Activated CD4-positive, alpha-beta T cell treated with anti-CD3 and anti-CD28 coated beads for 36 hours (primary cell): ENCODE data around the gene DAW1. TPM values are rescaled to one million over a fixed set of nuclear protein-coding genes. Genes with fewer than 3 reads are reported as not detected.

Experiments
- ATAC-seq: fragments of 200-7000 bp; cut with Tn5 transposase; one replicate; pipeline ENCODE4 v1.10.0; 2021; ENCODE audit warnings: mild to moderate bottlenecking, moderate library complexity
- CTCF ChIA-PET: fragments of 350-600 bp; sonication (Branson Sonifier 250); formaldehyde crosslinking; loops from one replicate; lab custom pipeline; 2021; ENCODE audit warnings: antibody characterized with exemption; lab: Charles Lee
- POLR2A ChIA-PET: fragments of 350-600 bp; sonication (Branson Sonifier 250); formaldehyde crosslinking; loops from one replicate; lab custom pipeline; 2021; ENCODE audit warnings: antibody characterized with exemption, inconsistent platforms; lab: Charles Lee
- DNase-seq: peaks from one replicate; pipeline ENCODE4 v3.0.0-alpha.2; 2020
- H3K27ac Mint-ChIP-seq: one replicate; pipeline ENCODE4 v1.8.0; 2021; ENCODE audit warnings: mixed read lengths
- H3K27me3 Mint-ChIP-seq: one replicate; pipeline ENCODE4 v1.8.0; 2021; ENCODE audit warnings: mixed read lengths
- H3K36me3 Mint-ChIP-seq: one replicate; pipeline ENCODE4 v1.8.0; 2021; ENCODE audit warnings: low read depth, mixed read lengths
- H3K4me1 Mint-ChIP-seq: one replicate; pipeline ENCODE4 v1.8.0; 2021; ENCODE audit warnings: mixed read lengths
- H3K4me3 Mint-ChIP-seq: one replicate; pipeline ENCODE4 v1.8.0; 2021; ENCODE audit warnings: mild to moderate bottlenecking, moderate library complexity, mixed read lengths
- H3K9me3 Mint-ChIP-seq: one replicate; pipeline ENCODE4 v1.8.0; 2021; ENCODE audit warnings: low read depth, mixed read lengths
- intact Hi-C, 2 experiments: fragments of 100-400 bp; cut with DNase I in 1 of 2; cut with micrococcal nuclease in 1 of 2; formaldehyde crosslinking; loops; one replicate each; pipeline versions ENCODE4 v1.14.2 to v1.15.1; 2022 to 2024; cut with DNase I, micrococcal nuclease
- total RNA-seq, 2 experiments: library from RNA; stranded (reverse); gene quantifications; one replicate each; pipeline ENCODE4 v1.2.3, GENCODE V29; 2021

DAW1 gene
- total RNA-seq, 2 experiments from 2014 or later, result not detected

DNA sequence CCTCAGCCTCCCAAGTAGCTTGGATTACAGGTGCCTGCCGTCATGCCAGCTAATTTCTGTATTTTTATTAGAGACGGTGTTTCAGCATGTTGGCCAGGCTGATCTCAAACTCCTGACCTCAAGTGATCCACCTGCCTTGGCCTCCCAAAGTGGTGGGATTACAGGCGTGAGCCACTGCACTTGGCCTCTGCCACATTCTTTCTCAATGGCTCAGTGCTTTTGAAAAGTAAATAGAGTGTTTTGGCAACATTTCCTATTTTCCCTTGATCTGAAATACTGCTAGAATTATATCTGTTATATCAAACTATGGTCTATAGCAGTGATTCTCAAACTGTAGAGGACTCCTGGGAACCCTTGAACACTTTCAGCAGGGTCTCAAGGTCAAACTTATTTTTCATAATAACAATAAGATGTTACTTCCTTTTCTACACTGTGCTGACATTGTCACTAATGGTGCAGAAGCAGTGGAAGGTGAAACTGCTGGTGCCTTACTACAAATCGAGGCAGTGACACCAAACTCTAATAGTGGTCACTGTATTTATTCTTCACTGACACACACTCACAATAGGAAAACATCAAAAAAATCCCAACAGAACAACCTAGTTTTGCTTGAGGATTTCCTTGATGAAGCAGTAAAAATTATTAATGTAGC, 10.6 kb downstream of the DAW1 start:
- peaks cover 6% of the 10 kb centered on the region for H3K27me3 Mint-ChIP-seq
- POLR2A ChIA-PET, result no interaction called here
- CTCF ChIA-PET, result no interaction called here
- no peak for ATAC-seq
- no peak overlapping the region for H3K4me3 Mint-ChIP-seq
- H3K36me3 Mint-ChIP-seq, result no peaks in the 10 kb centered on the region
- no peaks in the 10 kb centered on the region for H3K9me3 Mint-ChIP-seq
- H3K27ac Mint-ChIP-seq, result no peak overlapping the region
- no peak for DNase-seq
- H3K4me1 Mint-ChIP-seq, result no peaks in the 10 kb centered on the region
- intact Hi-C loops, result loop anchor here in 1 of 2 experiments (5.0 kb wide), 1 partner anchor 225 kb away; no protein-coding TSS in a partner anchor

DNA sequence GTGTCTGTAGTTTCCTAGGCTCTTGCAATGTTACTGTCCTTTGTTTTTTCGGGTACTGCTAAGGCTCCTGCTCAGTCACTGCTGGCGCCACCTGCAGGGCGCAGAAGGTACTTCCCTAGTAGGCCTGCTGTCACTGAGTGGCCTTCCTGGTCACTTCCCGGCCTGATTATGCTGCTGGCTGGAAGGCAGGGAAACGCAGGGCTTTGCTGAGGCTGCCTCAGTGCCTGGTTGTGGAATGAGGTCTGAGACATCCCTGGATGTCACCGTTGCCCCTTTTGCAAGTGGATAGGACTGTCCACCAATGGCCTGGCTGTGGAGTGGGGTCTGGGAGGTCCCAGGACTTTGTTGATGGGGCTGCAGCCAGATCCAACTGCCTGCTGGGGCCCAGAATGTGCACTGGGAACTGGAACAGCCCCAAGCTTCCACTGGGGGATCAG, 13.1 kb downstream of the DAW1 start:
- H3K36me3 Mint-ChIP-seq, result no peaks in the 10 kb centered on the region
- no peaks in the 10 kb centered on the region for H3K4me1 Mint-ChIP-seq
- ATAC-seq (peak; percentile 81), DNase-seq (peak; percentile 80)
- H3K27ac Mint-ChIP-seq, result no peak overlapping the region
- no peak overlapping the region for H3K4me3 Mint-ChIP-seq
- ChIA-PET CTCF (interaction anchor here (0.6 to 1.1 kb wide), 2 partner anchors 13 to 89 kb away, joined by 3 to 4 read pairs; no protein-coding TSS in a partner anchor), POLR2A (no interaction called here)
- peaks cover 8% of the 10 kb centered on the region for H3K27me3 Mint-ChIP-seq
- H3K9me3 Mint-ChIP-seq, result no peaks in the 10 kb centered on the region
- intact Hi-C loops, result loop anchor here (1.0 to 5.0 kb wide), 3 partner anchors 226 to 754 kb away; no protein-coding TSS in a partner anchor

DNA sequence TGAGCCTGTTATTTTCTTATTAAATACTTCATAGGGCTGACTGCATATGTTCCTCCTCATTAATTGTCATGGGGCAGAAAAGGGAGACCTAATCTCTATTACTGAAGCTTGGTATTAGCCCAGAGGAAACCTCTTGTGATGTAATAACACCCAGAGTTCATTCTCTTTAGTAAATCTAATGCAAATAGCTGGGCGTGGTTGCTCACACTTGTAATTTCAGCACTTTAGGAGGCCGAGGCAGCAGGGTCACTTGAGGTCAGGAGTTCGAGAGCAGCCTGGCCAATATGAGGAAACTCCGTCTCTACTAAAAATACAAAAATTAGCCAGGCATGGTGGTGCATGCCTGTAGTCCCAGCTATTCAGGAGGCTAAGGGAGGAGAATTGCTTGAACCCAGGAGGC, 14.7 kb downstream of the DAW1 start:
- Mint-ChIP-seq H3K27ac (no peak overlapping the region), H3K36me3 (no peaks in the 10 kb centered on the region), H3K4me3 (no peak overlapping the region), H3K4me1 (no peaks in the 10 kb centered on the region), H3K27me3 (peaks cover 6% of the 10 kb centered on the region), H3K9me3 (no peaks in the 10 kb centered on the region)
- ATAC-seq (no peak), DNase-seq (no peak)
- ChIA-PET CTCF (interaction anchor here (0.6 to 1.5 kb wide), 3 partner anchors 12 to 551 kb away, joined by 3 to 6 read pairs (median 4); no protein-coding TSS in a partner anchor), POLR2A (no interaction called here)
- intact Hi-C loops, result no loop called here

DNA sequence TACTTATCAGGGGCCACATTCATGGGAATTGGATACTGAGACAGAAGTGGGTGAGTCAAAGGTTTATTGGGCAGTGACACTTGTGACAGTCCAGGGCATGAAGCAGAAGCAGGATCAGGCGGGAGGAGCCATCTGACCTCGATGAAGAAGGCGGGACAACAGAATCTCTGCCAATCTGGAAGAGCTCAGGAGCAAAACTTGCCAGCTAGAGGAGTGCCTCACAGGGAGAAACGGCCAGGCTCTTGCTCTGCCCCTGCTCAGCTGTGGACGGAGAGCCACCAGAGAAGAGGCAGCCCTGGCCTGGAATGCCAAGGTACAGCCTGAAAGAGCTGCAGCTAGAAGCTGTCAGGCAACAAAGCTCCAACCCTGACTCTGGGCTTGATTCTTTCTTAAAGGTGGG, 16.9 kb downstream of the DAW1 start:
- no peak overlapping the region for H3K4me3 Mint-ChIP-seq
- no peaks in the 10 kb centered on the region for H3K36me3 Mint-ChIP-seq
- H3K9me3 Mint-ChIP-seq, result no peaks in the 10 kb centered on the region
- H3K27ac Mint-ChIP-seq, result no peak overlapping the region
- ChIA-PET CTCF (interaction anchor here (1.1 to 1.3 kb wide), 4 partner anchors 9 to 230 kb away, joined by 3 to 5 read pairs (median 4); partner anchors contain the start of gene SCYGR5), POLR2A (interaction anchor here (0.6 kb wide), 1 partner anchor 8 kb away, joined by 4 read pairs; no protein-coding TSS in a partner anchor)
- DNase-seq, result no peak
- intact Hi-C loops, result loop anchor here in 1 of 2 experiments (2.0 kb wide), 1 partner anchor 769 kb away; no protein-coding TSS in a partner anchor
- H3K4me1 Mint-ChIP-seq, result no peaks in the 10 kb centered on the region
- H3K27me3 Mint-ChIP-seq, result peaks cover 8% of the 10 kb centered on the region
- ATAC-seq, result no peak

DNA sequence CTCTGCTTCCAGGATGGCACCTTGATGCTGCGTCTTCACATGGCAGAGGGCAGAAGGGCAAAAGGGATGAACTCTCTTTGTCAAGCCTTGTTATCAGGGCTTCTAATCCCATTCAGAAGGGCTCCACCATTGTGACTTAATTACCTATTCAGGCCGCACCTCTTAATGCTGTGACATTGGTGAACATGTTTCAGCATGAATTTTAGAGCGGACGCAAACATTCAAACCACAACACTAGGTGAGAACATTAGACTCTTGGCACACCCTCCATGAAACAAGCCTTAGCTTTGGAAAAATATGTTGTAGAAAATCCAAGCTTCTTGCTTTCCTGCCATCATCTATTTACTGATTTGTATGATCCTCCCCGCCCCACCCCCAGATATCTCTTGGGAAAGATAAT, 17.9 kb downstream of the DAW1 start:
- Mint-ChIP-seq H3K27ac (no peak overlapping the region), H3K4me3 (no peak overlapping the region), H3K4me1 (no peaks in the 10 kb centered on the region), H3K9me3 (no peaks in the 10 kb centered on the region), H3K36me3 (no peaks in the 10 kb centered on the region), H3K27me3 (peaks cover 7% of the 10 kb centered on the region)
- POLR2A ChIA-PET, result no interaction called here
- DNase-seq (no peak), ATAC-seq (no peak)
- intact Hi-C loops, result loop anchor here in 1 of 2 experiments (2.0 kb wide), 1 partner anchor 767 kb away; no protein-coding TSS in a partner anchor
- CTCF ChIA-PET, result interaction anchor here (0.6 to 2.5 kb wide), 13 partner anchors 8 to 1698 kb away, joined by 3 to 27 read pairs (median 5); partner anchors contain the start of gene SCYGR5

DNA sequence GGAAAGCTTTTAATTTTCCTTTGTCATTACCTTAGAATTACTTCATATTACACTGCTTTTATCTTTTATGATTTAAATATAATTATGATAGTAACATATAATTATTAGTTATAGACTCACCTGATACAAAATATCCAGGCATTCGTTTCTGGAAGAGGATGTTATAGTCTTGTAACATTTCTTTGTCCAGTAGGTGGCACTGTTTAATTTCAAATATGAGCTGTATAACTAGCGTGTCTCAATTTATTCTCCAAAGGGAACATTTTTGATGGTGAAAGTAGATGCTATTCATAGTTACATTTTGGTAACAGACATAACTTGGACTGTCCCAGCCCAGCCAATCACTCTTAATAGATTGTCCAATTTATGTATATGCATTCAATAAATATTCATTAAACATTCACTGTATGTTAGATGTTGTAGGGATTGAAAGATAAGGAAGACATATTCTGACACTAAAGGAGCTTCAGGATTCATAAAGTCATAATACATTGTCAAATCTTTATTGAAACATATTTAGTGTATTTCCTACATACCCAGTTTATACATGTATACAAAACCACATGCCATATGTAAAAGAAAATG, 19.2 kb downstream of the DAW1 start:
- Mint-ChIP-seq H3K36me3 (no peaks in the 10 kb centered on the region), H3K9me3 (no peaks in the 10 kb centered on the region), H3K4me1 (no peaks in the 10 kb centered on the region), H3K27me3 (peaks cover 9% of the 10 kb centered on the region), H3K27ac (no peak overlapping the region), H3K4me3 (no peak overlapping the region)
- no peak for ATAC-seq
- CTCF ChIA-PET, result interaction anchor here (0.6 to 2.5 kb wide), 22 partner anchors 10 to 1383 kb away, joined by 3 to 27 read pairs (median 6); no protein-coding TSS in a partner anchor
- no peak for DNase-seq
- POLR2A ChIA-PET, result no interaction called here
- intact Hi-C loops, result loop anchor here in 1 of 2 experiments (1.0 to 10.0 kb wide), 3 partner anchors 1382 to 1824 kb away; partner anchors contain the start of gene DNER

DNA sequence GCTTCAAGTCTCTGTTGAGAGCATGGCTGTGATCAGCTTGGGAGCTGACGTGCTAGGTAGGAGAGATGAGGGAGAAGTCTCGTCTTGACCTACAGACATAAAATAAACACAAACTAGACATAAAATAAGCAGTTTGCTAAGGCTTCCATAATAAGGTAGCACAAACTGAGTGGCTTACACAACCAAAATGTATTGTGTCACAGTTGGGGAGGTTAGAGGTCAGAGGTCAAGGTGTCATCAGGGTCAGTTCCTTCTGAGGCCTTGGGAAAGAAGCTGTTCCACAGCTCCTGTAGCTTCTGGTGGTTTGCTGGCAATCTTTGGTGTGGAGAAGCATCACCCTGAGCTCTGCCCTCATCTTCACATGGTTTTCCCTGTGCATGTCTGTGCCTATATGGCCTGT, 20.2 kb downstream of the DAW1 start:
- Mint-ChIP-seq H3K4me3 (no peak overlapping the region), H3K36me3 (no peaks in the 10 kb centered on the region), H3K4me1 (no peaks in the 10 kb centered on the region), H3K27me3 (peaks cover 13% of the 10 kb centered on the region), H3K27ac (no peak overlapping the region), H3K9me3 (no peaks in the 10 kb centered on the region)
- ChIA-PET CTCF (interaction anchor here (0.6 to 2.4 kb wide), 5 partner anchors 85 to 1696 kb away, joined by 3 to 8 read pairs (median 4); no protein-coding TSS in a partner anchor), POLR2A (no interaction called here)
- intact Hi-C loops, result loop anchor here in 1 of 2 experiments (2.0 to 10.0 kb wide), 2 partner anchors 1381 to 1823 kb away; partner anchors contain the start of gene DNER
- no peak for ATAC-seq
- no peak for DNase-seq

DNA sequence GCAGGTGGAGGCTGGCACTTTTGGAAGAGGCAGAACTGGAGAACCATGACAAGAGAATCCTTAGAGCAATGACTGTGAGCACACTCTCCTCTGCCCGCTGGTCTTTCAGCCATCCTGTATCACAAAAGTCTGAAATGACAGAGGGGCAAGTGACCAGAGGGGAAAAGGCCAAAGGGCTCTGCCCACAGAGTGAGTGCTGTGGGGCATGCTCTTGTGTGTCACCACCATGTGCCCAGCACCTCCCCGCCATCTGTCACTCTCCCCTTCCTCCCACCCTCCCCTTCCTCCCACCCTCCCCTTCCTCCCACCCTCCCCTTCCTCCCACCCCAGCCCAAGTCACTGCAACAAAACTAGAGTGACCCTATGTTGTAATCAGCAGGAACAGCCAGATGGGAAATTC, 31.9 kb downstream of the DAW1 start:
- Mint-ChIP-seq H3K36me3 (no peaks in the 10 kb centered on the region), H3K27ac (no peak overlapping the region), H3K9me3 (no peaks in the 10 kb centered on the region), H3K4me1 (no peaks in the 10 kb centered on the region), H3K27me3 (peaks cover 2% of the 10 kb centered on the region), H3K4me3 (no peak overlapping the region)
- POLR2A ChIA-PET, result no interaction called here
- CTCF ChIA-PET, result interaction anchor here (0.6 to 3.5 kb wide), 2 partner anchors 13 to 77 kb away, joined by 3 to 12 read pairs; no protein-coding TSS in a partner anchor
- intact Hi-C loops, result no loop called here
- ATAC-seq, result no peak
- no peak for DNase-seq

DNA sequence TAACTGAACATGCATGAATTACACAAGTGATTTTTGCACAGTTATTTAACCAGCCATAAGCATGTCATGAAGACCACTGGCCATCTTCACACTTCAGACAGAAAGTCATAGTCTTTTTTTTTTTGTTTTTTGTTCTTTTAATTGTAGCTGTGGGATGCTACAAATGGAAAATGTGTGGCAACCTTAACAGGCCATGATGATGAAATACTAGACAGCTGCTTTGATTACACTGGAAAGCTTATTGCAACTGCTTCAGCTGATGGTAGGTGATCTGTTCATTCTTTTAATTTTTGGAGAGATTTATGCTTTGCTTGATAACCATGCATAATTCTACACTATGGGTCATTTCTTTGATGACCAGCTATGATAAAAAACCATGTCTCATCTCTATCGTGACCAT, 35.6 kb downstream of the DAW1 start:
- DNase-seq (no peak), ATAC-seq (no peak)
- H3K36me3 Mint-ChIP-seq, result no peaks in the 10 kb centered on the region
- intact Hi-C loops, result no loop called here
- ChIA-PET POLR2A (no interaction called here), CTCF (no interaction called here)
- peaks cover 2% of the 10 kb centered on the region for H3K27me3 Mint-ChIP-seq
- H3K4me3 Mint-ChIP-seq, result no peak overlapping the region
- no peak overlapping the region for H3K27ac Mint-ChIP-seq
- H3K9me3 Mint-ChIP-seq, result no peaks in the 10 kb centered on the region
- H3K4me1 Mint-ChIP-seq, result no peaks in the 10 kb centered on the region

DNA sequence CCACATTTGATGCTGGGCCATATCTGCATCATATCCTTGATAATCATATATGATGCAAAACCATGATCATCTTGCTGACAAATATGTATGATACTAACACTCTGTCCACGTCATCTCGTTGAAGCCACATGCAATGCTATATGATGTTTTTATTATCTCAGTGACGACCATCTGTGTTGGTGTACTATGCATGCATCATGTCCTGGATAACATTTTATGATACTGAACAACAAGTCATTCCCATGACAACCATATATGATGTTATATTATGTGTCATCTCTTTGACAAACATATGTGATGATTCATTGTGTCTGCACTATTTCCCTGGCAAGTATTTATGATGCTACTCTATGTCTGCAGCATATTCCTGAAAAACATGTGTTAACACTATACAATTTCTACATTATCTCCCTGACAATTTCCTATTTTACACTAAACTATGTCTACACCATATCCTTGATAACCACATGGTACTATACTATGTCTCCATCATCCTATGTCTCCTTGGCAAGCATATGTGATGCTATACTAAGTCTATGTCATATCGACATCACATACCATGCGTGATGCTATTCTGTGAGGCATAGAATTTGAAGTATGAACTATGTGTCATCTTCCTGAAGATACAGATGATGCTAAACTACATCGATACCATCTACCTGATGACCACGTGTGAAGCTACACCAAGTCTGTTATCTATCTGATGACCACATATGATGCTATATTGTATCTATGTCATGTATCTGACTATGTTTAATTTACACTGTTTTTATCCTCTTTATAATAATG, 37.0 kb downstream of the DAW1 start:
- Mint-ChIP-seq H3K4me1 (no peaks in the 10 kb centered on the region), H3K9me3 (no peaks in the 10 kb centered on the region), H3K4me3 (no peak overlapping the region), H3K27ac (no peak overlapping the region), H3K27me3 (peaks cover 2% of the 10 kb centered on the region), H3K36me3 (no peaks in the 10 kb centered on the region)
- ChIA-PET POLR2A (no interaction called here), CTCF (no interaction called here)
- intact Hi-C loops, result no loop called here
- peak; percentile 33 for ATAC-seq
- no peak for DNase-seq

DNA sequence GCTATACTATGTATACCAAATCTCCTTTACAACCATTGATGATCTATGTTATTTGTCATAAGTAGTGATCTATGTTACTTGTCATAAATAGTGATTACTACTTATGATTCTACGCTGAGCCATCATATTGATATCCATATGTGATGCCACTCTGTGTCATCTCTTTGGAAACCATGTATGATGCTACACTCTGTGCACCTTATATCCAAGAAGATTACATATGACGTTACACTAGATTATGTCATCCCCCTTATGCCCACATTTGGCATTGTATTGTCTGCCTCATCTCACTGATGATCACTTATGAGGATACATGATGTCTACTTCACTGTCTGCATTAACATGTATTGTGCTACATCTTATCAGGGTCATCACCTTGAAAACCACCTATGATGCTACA, 42.9 kb downstream of the DAW1 start:
- ChIA-PET POLR2A (no interaction called here), CTCF (no interaction called here)
- no peaks in the 10 kb centered on the region for H3K27me3 Mint-ChIP-seq
- H3K9me3 Mint-ChIP-seq, result no peaks in the 10 kb centered on the region
- no peak overlapping the region for H3K27ac Mint-ChIP-seq
- ATAC-seq (no peak), DNase-seq (no peak)
- no peaks in the 10 kb centered on the region for H3K36me3 Mint-ChIP-seq
- no peaks in the 10 kb centered on the region for H3K4me1 Mint-ChIP-seq
- intact Hi-C loops, result no loop called here
- no peak overlapping the region for H3K4me3 Mint-ChIP-seq
